Aorta (tissue), 5 donors: ENCODE results near the gene PLA2G4C. TPM values are rescaled to one million over a fixed set of nuclear protein-coding genes. Genes with fewer than 3 reads are reported as not detected.

Source experiments
- ATAC-seq: fragments of 200-7000 bp; cut with Tn5 transposase; one replicate; pipeline ENCODE4 v1.9.1; 2022; ENCODE audit warnings: moderate library complexity; ENCODE audit not compliant: low FRiP score
- DNase-seq, 2 donors: peaks; one replicate each; pipeline ENCODE4 v3.0.0-alpha.2; 2020
- H3K27ac ChIP-seq, 2 donors: one replicate each; pipeline ENCODE4 v1.5.1; 2013; ENCODE audit warnings: low read length in 2 of 2, mild to moderate bottlenecking in 2 of 2, moderate library complexity in 2 of 2, control low read depth in 1 of 2, inconsistent platforms in 1 of 2, low read depth in 1 of 2
- H3K27me3 ChIP-seq, 2 donors: one replicate each; pipeline ENCODE4 v1.6.1; 2013; ENCODE audit warnings: control low read depth in 1 of 2, low read length in 1 of 2, mild to moderate bottlenecking in 1 of 2, moderate library complexity in 1 of 2; ENCODE audit not compliant: insufficient read depth in 2 of 2, control insufficient read depth in 1 of 2
- H3K36me3 ChIP-seq, 2 donors: one replicate each; pipeline ENCODE4 v1.6.1; 2013; ENCODE audit warnings: control low read depth in 1 of 2, low read length in 1 of 2, mild to moderate bottlenecking in 1 of 2; ENCODE audit not compliant: insufficient read depth in 2 of 2, control insufficient read depth in 1 of 2
- H3K4me1 ChIP-seq, 2 donors: one replicate each; pipeline ENCODE4 v1.6.1; 2013; ENCODE audit warnings: low read length in 2 of 2, control low read depth in 1 of 2, mild to moderate bottlenecking in 1 of 2, moderate library complexity in 1 of 2; ENCODE audit not compliant: insufficient read depth in 2 of 2, control insufficient read depth in 1 of 2
- H3K4me3 ChIP-seq, 2 donors: one replicate each; pipeline ENCODE4 v1.5.1; 2013; ENCODE audit warnings: low read length in 2 of 2, control low read depth in 1 of 2, mild to moderate bottlenecking in 1 of 2
- H3K9me3 ChIP-seq: one replicate; pipeline ENCODE4 v1.6.1; 2013; ENCODE audit warnings: mild to moderate bottlenecking, low read length; ENCODE audit not compliant: control insufficient read depth
- WGBS, 2 donors: extraction: QIAGEN DNeasy Blood & Tissue Kit; methylation state at CpG; one replicate each; pipeline ENCODE4 v1.1.7; 2013; 5-methylcytosine and 5-hydroxymethylcytosine counted together
- intact Hi-C, 2 donors: fragments of 100-400 bp; cut with DNase I; formaldehyde crosslinking; loops; one replicate each; pipeline versions ENCODE4 v1.14.2 to v1.15.0; 2022
- polyA plus RNA-seq, 2 donors: library from polyadenylated mRNA; stranded (reverse); fragments of 200-250 nt; gene quantifications; one replicate each; pipeline ENCODE4 v1.2.3, GENCODE V29; 2013
- total RNA-seq, 2 donors: library from RNA; stranded (reverse); fragmentation: NEBNext Ultra II Directional; extraction: Animal tissue kit (Norgen Biotek cat#: 25700); gene quantifications; one replicate each; pipeline ENCODE4 v1.2.1, GENCODE V29; 2021
- donor health status: healthy with polysubstance abuse.
- donor health status: Bipolar disorder and iron deficiency.
- donor health status: DM: no; HTN: no; CAD: no.
- donor health status: DM: no; HTN: no; CAD: no.
- donor health status: DM: yes; HTN: yes; CAD: no.

PLA2G4C gene
- total and polyA plus RNA-seq, 4 donors = 6.8 to 60.1 (median 32.8) TPM

DNA sequence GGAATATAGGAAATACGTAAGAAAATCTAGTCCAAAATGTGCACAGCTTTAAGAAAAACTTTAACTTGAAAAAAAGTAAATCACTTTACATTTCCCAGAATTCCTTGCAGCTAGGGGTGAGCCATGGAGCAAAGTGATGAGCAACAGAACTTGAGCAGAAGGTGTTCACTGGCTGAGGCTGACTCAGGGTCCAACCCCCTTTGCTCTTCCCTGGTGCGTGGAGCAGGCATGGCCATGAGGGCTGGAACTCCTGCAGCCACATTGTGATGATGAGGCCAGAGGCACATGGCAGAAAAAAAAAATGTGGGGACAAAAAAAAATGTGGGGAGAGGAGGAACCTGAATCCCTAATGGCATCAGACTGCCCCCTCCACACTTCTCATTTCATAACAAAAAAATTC is 9.9 kb upstream of the PLA2G4C start:
- no peak overlapping the region for H3K4me3 ChIP-seq
- no peak overlapping the region for H3K27ac ChIP-seq
- ATAC-seq = no peak
- WGBS, 2 donors = 97 to 98% methylated on average over 2 of the region's 2 CpGs
- intact Hi-C loops = no loop called here
- no peaks in the 10 kb centered on the region for H3K9me3 ChIP-seq
- no peaks in the 10 kb centered on the region for H3K4me1 ChIP-seq
- H3K27me3 ChIP-seq = no peaks in the 10 kb centered on the region
- no peaks in the 10 kb centered on the region for H3K36me3 ChIP-seq
- no peak for DNase-seq

DNA sequence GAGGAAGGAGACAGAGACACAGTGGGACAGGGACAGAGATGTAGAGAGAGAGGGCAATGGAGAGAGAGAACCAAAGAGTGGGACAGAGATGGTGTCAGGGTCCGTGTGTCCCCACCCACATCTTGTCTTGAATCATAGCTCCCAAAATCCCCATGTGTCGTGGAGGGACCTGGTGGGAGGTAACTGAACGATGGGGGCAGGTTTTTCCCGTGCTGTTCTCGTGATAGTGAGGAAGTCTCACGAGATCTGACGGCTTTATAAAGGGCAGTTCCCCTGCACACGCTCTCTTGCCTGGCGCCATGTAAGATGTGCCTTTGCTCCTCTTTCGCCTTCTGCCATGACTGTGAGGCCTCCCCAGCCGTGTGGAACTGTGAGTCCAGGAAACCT is 7.5 kb upstream of the PLA2G4C start:
- intact Hi-C loops = no loop called here
- DNase-seq (no peak), ATAC-seq (no peak)
- Histone ChIP-seq H3K4me1 (no peaks in the 10 kb centered on the region), H3K9me3 (no peaks in the 10 kb centered on the region), H3K27ac (no peak overlapping the region), H3K36me3 (no peaks in the 10 kb centered on the region), H3K4me3 (no peak overlapping the region), H3K27me3 (no peaks in the 10 kb centered on the region)
- WGBS, 2 donors = 84 to 89% methylated on average over 11 of the region's 11 CpGs

DNA sequence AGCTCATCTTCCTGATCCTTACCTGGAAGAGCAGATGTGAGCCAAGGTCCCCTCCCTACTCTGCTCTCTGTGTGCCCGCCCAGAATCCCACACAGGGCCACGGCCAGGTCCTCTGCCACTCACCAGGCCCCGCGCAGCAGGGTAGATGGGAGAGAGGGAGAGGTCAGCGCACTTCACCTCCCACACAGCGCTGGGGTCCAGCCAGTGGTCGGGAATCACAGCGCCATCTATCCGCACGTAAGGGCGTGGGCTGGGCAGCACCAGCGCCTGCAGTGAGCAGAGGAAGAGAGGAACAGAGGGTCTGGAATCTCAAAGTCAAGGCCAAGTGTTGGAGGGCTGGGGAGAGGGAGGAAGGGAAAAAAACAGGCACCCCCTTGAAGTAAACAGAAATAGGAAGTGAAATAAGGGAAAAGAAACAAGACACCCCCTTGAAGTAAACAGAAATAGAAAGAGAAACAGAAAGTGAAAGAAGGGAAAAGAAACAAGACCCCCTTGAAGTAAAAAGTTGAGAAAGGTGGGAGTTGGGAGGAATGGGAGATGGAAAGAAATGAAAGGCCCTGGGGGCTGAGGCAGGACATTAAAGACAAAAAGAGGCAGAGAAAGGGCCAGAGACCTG is 7.0 kb upstream of the PLA2G4C start:
- H3K36me3 ChIP-seq = no peaks in the 10 kb centered on the region
- intact Hi-C loops = no loop called here
- no peak overlapping the region for H3K4me3 ChIP-seq
- H3K4me1 ChIP-seq = no peaks in the 10 kb centered on the region
- no peaks in the 10 kb centered on the region for H3K27me3 ChIP-seq
- no peaks in the 10 kb centered on the region for H3K9me3 ChIP-seq
- ATAC-seq (no peak), DNase-seq (no peak)
- H3K27ac ChIP-seq = no peak overlapping the region
- 86% methylated on average over 12 of the region's 12 CpGs for WGBS, 2 donors

DNA sequence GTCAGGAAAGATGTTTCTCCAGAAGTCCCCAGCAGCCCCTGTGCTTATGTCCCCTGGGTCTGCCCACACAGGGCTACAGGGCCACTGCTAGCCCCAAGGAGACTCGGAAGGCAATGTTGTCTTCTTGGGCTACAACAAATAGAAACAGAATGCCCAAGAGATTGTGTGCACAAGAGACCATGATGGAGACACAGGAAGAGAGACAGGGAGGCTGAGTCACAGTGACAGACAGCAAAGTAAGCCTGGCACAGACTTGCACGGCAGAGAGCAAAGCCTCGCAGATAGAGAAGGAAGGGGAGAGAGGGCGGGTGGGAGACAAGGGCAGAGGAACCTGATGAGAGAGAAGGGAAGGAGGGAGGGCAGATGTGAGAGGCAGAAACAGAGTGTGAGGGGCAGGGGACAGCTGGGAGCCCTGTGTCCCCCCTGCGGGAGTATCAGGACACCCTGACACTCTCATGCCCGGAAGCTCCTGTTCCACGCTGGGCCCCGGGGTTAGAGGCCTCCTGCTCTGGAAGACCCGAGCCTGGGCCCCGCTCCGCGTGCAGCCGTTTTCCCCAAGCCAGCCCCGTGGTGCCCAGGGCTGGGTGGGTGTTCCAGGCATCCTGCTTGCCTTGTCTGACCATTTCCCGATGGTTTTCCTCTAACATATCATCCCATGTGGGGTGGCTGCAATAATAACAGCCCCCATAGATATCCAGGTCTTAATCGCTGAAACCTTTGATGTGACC is 2.7 kb upstream of the PLA2G4C start:
- Histone ChIP-seq H3K4me1 (no peaks in the 10 kb centered on the region), H3K27me3 (no peaks in the 10 kb centered on the region), H3K27ac (no peak overlapping the region), H3K9me3 (no peaks in the 10 kb centered on the region), H3K4me3 (no peak overlapping the region), H3K36me3 (no peaks in the 10 kb centered on the region)
- DNase-seq = no peak
- intact Hi-C loops = no loop called here
- ATAC-seq = no peak
- 81 to 83% methylated on average over 16 of the region's 16 CpGs for WGBS, 2 donors

DNA sequence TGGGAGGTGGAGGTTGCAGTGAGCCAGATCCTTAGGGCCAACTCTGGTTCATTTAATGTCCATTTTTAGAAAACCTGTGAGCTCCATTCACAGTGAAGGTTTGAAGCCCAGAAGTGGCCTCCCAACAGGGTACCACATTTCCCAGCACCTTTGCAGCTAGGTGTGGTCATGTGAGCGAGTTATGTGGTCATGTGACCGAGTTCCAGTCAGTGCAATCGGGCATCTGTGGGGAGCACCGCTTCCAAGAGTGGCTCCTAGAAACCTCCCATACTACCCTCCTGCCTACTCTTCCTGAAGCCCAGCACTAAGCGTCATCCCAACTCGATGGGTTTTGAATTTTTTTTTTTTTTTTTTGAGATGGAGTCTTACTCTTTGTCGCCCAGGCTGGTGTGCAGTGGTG is 663 bp upstream of the PLA2G4C start:
- Histone ChIP-seq H3K4me3 (no peak overlapping the region), H3K36me3 (no peaks in the 10 kb centered on the region), H3K4me1 (no peaks in the 10 kb centered on the region), H3K9me3 (no peaks in the 10 kb centered on the region), H3K27me3 (no peaks in the 10 kb centered on the region), H3K27ac (peak overlapping the region in 1 of 2 donors; percentile 25)
- ATAC-seq (no peak), DNase-seq (no peak)
- 49 to 53% methylated on average over 7 of the region's 7 CpGs for WGBS, 2 donors
- intact Hi-C loops = no loop called here

DNA sequence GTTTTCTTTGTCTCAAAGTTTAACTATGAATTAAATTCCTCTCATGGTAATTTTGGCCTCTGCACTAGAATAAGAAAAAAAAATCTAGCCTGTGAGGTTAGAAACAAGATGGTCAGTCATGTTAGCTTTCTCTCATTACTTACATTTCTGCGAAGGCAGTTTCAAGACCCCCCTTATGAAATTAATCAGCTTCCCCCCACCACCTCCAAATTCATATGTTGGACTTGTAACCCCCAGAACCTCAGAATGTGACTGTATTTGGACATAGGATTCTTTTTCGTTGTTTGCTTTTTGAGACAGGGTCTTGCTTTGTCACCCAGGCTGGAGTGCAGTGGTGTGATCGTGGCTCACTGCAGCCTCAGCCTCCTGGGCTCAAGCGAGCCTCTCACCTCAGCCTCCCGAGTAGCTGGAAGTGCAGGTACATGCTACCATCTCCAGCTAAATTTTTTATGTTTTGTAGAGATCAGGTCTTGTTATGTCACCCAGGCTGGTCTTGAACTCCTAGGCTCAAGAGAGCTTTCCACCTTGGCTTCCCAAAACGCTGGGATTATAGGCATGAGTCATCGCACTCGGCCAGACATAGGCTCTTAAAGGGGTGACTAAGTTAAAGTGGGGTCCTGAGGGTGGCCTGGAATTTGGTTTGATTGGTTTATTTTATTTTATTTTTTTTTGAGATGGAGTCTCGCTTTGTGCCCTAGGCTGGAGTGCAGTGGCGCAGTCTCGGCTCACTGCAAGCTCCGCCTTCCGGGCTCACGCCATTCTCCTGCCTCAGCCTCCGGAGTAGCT is 1.4 kb downstream of the PLA2G4C start:
- intact Hi-C loops = no loop called here
- Histone ChIP-seq H3K4me3 (no peak overlapping the region), H3K27ac (no peak overlapping the region), H3K4me1 (no peaks in the 10 kb centered on the region), H3K27me3 (no peaks in the 10 kb centered on the region), H3K36me3 (no peaks in the 10 kb centered on the region), H3K9me3 (no peaks in the 10 kb centered on the region)
- no peak for ATAC-seq
- DNase-seq = no peak
- 86 to 88% methylated on average over 15 of the region's 15 CpGs for WGBS, 2 donors

DNA sequence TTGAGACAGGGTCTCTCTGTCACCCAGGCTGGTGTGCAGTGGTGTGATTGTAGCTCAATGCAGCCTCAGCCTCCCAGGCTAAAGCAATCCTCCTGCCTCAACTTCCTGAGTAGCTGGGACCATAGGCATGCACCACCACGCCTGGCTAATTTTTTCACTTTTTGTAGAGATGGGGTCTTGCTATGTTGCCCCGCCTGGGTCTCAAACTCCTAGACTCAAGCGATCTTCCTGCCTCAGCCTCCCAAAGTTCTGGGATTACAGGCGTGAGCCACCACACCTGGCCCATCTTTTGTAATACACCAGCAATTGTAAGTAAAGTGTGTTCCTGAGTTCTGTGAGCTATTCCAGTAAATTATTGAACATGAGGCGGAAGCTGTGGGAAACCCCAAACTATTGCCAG is 6.7 kb downstream of the PLA2G4C start:
- no peak overlapping the region for H3K4me3 ChIP-seq
- H3K27me3 ChIP-seq = no peaks in the 10 kb centered on the region
- peaks cover 0 to 2% of the 10 kb centered on the region in 2 donors for H3K36me3 ChIP-seq
- H3K9me3 ChIP-seq = no peaks in the 10 kb centered on the region
- 91 to 98% methylated on average over 5 of the region's 5 CpGs for WGBS, 2 donors
- DNase-seq (peak in 1 of 2 donors; percentile 22), ATAC-seq (no peak)
- intact Hi-C loops = no loop called here
- no peaks in the 10 kb centered on the region for H3K4me1 ChIP-seq
- no peak overlapping the region for H3K27ac ChIP-seq

DNA sequence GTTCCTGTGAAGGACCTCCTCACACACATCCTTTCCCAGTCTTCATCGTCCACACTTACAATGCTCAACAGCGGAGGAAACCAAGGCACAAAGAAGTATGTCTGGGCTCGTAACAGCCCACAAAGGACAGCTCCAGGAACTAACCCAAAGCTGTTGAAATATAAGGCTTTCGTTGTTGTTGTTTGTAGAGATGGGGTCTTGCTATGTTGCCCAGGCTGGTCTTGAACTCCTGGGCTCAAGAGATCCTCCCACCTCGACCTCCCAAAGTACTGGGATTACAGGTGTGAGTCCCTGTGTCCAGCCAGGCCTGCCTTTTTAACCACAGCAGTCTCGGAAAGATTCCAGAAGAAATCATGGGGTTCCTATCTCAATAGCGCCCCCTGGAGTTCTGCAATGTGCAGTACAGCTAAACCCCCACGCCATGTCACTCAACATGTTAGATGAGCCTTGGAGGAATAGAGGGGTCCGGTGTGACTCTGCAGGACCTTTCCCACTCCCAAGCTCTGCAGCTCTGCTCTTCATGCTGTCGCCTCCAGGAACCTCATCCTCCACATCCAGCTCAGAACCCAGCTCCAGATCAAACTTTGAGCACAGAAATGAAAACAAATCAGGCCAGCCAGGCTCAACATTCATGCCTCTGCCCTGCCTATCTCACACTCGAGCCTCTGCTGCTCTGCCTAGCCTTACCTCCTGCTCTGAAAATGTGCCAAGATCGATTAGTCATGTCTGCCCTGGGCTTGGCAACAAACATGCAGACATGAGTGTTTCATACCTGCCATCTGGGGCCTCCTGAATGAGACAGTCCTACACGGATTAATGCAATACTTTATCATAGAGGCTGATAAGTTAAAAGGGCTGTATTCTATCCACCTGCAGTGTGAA is 7.5 kb downstream of the PLA2G4C start:
- no peaks in the 10 kb centered on the region for H3K27me3 ChIP-seq
- 67% methylated on average over 13 of the region's 13 CpGs for WGBS, 2 donors
- intact Hi-C loops = no loop called here
- no peak overlapping the region for H3K4me3 ChIP-seq
- H3K9me3 ChIP-seq = no peaks in the 10 kb centered on the region
- H3K4me1 ChIP-seq = no peaks in the 10 kb centered on the region
- no peak overlapping the region for H3K27ac ChIP-seq
- DNase-seq (peak in 1 of 2 donors; percentile 44), ATAC-seq (no peak)
- H3K36me3 ChIP-seq = peaks cover 0 to 2% of the 10 kb centered on the region in 2 donors
